Pancreas (tissue), 10 donors: ENCODE data around the gene DGKI. TPM values are rescaled to one million over a fixed set of nuclear protein-coding genes. Genes with fewer than 3 reads are reported as not detected.

ENCODE experiments used
- ATAC-seq, 4 donors: fragments of 200-7000 bp; cut with Tn5 transposase; one replicate each; pipeline versions ENCODE4 v1.8.0 to v1.9.1; 2020; ENCODE audit warnings: mild to moderate bottlenecking in 4 of 4, moderate library complexity in 4 of 4
- DNase-seq, 6 donors: peaks; one replicate each; pipeline ENCODE4 v3.0.0-alpha.2; 2020
- FAIRE-seq: peaks from 2 replicates; lab custom pipeline; 2012; peaks lifted over from hg19 to GRCh38; lab: Jason Lieb, UNC
- H3K27ac ChIP-seq, 4 donors: fragments of 200-600 bp; sonication (generic); 1 replicate in 3 of 4; 2 replicates in 1 of 4; pipeline versions ENCODE4 v1.5.0 to v1.8.0; 2020
- H3K27me3 ChIP-seq, 4 donors: fragments of 200-600 bp; one replicate each; pipeline ENCODE4 v1.8.0; 2021
- H3K36me3 ChIP-seq, 3 donors: fragments of 200-600 bp; sonication (generic) in 1 of 3; one replicate each; pipeline versions ENCODE4 v1.5.0 to v1.8.0; 2020 to 2021
- H3K4me1 ChIP-seq, 3 donors: fragments of 200-600 bp; one replicate each; pipeline ENCODE4 v1.8.0; 2021
- H3K4me3 ChIP-seq, 4 donors: fragments of 200-600 bp; sonication (generic) in 2 of 4; one replicate each; pipeline versions ENCODE4 v1.5.0 to v1.8.0; 2020 to 2021
- H3K9me3 ChIP-seq, 4 donors: fragments of 200-600 bp; one replicate each; pipeline ENCODE4 v1.8.0; 2021
- CTCF ChIP-seq, 4 donors: fragments of 200-600 bp; sonication (generic) in 3 of 4; IDR thresholded peaks; one replicate each; pipeline versions ENCODE4 v1.5.0 to v1.8.0; 2021; ENCODE audit warnings: antibody characterized with exemption in 4 of 4
- WGBS, 2 donors: extraction: QIAGEN DNeasy Blood & Tissue Kit; methylation state at CpG; one replicate each; pipeline ENCODE4 v1.1.7; 2013; 5-methylcytosine and 5-hydroxymethylcytosine counted together
- intact Hi-C, 3 donors: fragments of 100-400 bp; cut with DNase I; formaldehyde crosslinking; loops; one replicate each; pipeline versions ENCODE4 v1.11.1 to v1.14.2; 2022
- polyA plus RNA-seq, 2 donors: library from polyadenylated mRNA; stranded (reverse); fragments of 200-250 nt; gene quantifications; one replicate each; pipeline ENCODE4 v1.2.3, GENCODE V29; 2013
- total RNA-seq, 6 donors: library from RNA; stranded (reverse); fragmentation: NEBNext Ultra II Directional in 4 of 6; extraction: Animal tissue kit (Norgen Biotek cat#: 25700) in 4 of 6; gene quantifications; one replicate each; pipeline versions ENCODE4 v1.2.1 to v1.2.4, GENCODE V29; 2021 to 2023
- donor health status: healthy with polysubstance abuse.
- donor health status: DM: no; HTN: no; CAD: no; lungs with moderate emphysema.
- donor health status: DM: no; HTN: no; CAD: no.
- donor health status: control.
- donor health status: control.
- donor health status: Bipolar disorder and iron deficiency.
- donor health status: DM: yes; HTN: yes; CAD: no.
- donor health status: DM: no; HTN: no; CAD: no.
- donor health status: DM: no; HTN: no; CAD: no.
- donor health status: DM: yes; HTN: yes; CAD: no.

The DGKI gene
- total and polyA plus RNA-seq, 8 donors, result 0.04 to 0.81 (median 0.15) TPM

- 58 to 67% methylated on average over 5 of the region's 5 CpGs for whole genome bisulfite sequencing, 2 donors
- no peaks in the 10 kb centered on the region for H3K9me3 ChIP-seq
- DNase-seq, result no peak
- intact Hi-C loops, result no loop called here
- H3K36me3 ChIP-seq, result no peaks in the 10 kb centered on the region
- no peak for FAIRE-seq
- H3K4me1 ChIP-seq, result no peaks in the 10 kb centered on the region
- no peak overlapping the region for H3K27ac ChIP-seq
- H3K4me3 ChIP-seq, result no peak overlapping the region
- H3K27me3 ChIP-seq, result peaks cover 0 to 12% (median 4%) of the 10 kb centered on the region in 4 donors
- TF ChIP-seq CTCF (IDR thresholded peaks at IDR 0.05), result no peak
- ATAC-seq, result no peak
These were observed 383.9 kb downstream of the DGKI start for GRCh38 chr7:137462847-137463246.

GRCh38 chr7:137462074-137462715, 384.6 kb downstream of the DGKI start:
- Histone ChIP-seq H3K9me3 (no peaks in the 10 kb centered on the region), H3K36me3 (no peaks in the 10 kb centered on the region), H3K4me1 (no peaks in the 10 kb centered on the region), H3K27ac (no peak overlapping the region), H3K4me3 (no peak overlapping the region), H3K27me3 (peaks cover 0 to 12% (median 4%) of the 10 kb centered on the region in 4 donors)
- ATAC-seq (no peak), DNase-seq (no peak), FAIRE-seq (no peak)
- WGBS, 2 donors, result 43 to 51% methylated on average over 4 of the region's 4 CpGs
- intact Hi-C loops, result no loop called here
- TF ChIP-seq CTCF (IDR thresholded peaks at IDR 0.05), result no peak

- no peak for ATAC-seq
- 53 to 72% methylated on average over 2 of the region's 2 CpGs for WGBS, 2 donors
- DNase-seq, result no peak
- H3K36me3 ChIP-seq, result no peaks in the 10 kb centered on the region
- TF ChIP-seq CTCF (IDR thresholded peaks at IDR 0.05), result no peak
- no peak overlapping the region for H3K4me3 ChIP-seq
- H3K27me3 ChIP-seq, result peaks cover 0 to 19% (median 4%) of the 10 kb centered on the region in 4 donors
- no peaks in the 10 kb centered on the region for H3K4me1 ChIP-seq
- intact Hi-C loops, result loop anchor here in 1 of 3 donors (10.0 kb wide), 1 partner anchor 284 kb away; no protein-coding TSS in a partner anchor
- H3K27ac ChIP-seq, result no peak overlapping the region
- FAIRE-seq, result no peak
- no peaks in the 10 kb centered on the region for H3K9me3 ChIP-seq
These were observed 388.4 kb downstream of the DGKI start for GRCh38 chr7:137458399-137458798.

GRCh38 chr7:137454767-137455166, 392.0 kb downstream of the DGKI start:
- peaks cover 0 to 12% (median under 1%) of the 10 kb centered on the region in 4 donors for H3K27me3 ChIP-seq
- no peak for TF ChIP-seq CTCF (IDR thresholded peaks at IDR 0.05)
- WGBS, 2 donors, result 26 to 30% methylated on average over 6 of the region's 6 CpGs
- ATAC-seq (peak in 3 of 4 donors; percentile 29 to 61 (median 49)), DNase-seq (no peak), FAIRE-seq (no peak)
- no peak overlapping the region for H3K4me3 ChIP-seq
- H3K4me1 ChIP-seq, result no peaks in the 10 kb centered on the region
- no peaks in the 10 kb centered on the region for H3K9me3 ChIP-seq
- no peak overlapping the region for H3K27ac ChIP-seq
- H3K36me3 ChIP-seq, result no peaks in the 10 kb centered on the region
- intact Hi-C loops, result loop anchor here in 1 of 3 donors (10.0 kb wide), 1 partner anchor 280 kb away; no protein-coding TSS in a partner anchor

- no peaks in the 10 kb centered on the region for H3K4me1 ChIP-seq
- no peak overlapping the region for H3K4me3 ChIP-seq
- no peaks in the 10 kb centered on the region for H3K9me3 ChIP-seq
- intact Hi-C loops, result loop anchor here in 1 of 3 donors (10.0 kb wide), 1 partner anchor 279 kb away; no protein-coding TSS in a partner anchor
- ATAC-seq (peak in 3 of 4 donors; percentile 70 to 77 (median 76)), DNase-seq (no peak), FAIRE-seq (peak; percentile 91)
- no peak overlapping the region for H3K27ac ChIP-seq
- 2 to 3% methylated on average over 5 of the region's 5 CpGs for WGBS, 2 donors
- peaks cover 0 to 9% (median 0%) of the 10 kb centered on the region in 4 donors for H3K27me3 ChIP-seq
- TF ChIP-seq CTCF (IDR thresholded peaks at IDR 0.05), result peak; percentile 28 to 61 (median 48)
- H3K36me3 ChIP-seq, result no peaks in the 10 kb centered on the region
These were observed 392.5 kb downstream of the DGKI start for GRCh38 chr7:137454246-137454724.
